Neutrophil (primary cell): ENCODE results near the gene PALM3.

Experiments
- H3K27ac ChIP-seq: fragments of 200-600 bp; sonication (generic); 2 replicates; pipeline ENCODE4 v1.5.1; 2016; ENCODE audit warnings: mild to moderate bottlenecking, moderate library complexity
- H3K27me3 ChIP-seq: fragments of 200-600 bp; sonication (generic); 2 replicates; pipeline ENCODE4 v1.6.0; 2016; ENCODE audit warnings: mild to moderate bottlenecking
- H3K36me3 ChIP-seq: fragments of 200-600 bp; sonication (generic); 2 replicates; pipeline ENCODE4 v1.5.1; 2017
- H3K4me1 ChIP-seq, 2 experiments: fragments of 200-600 bp in 1 of 2; sonication (generic) in 1 of 2; 1 replicate in 1 of 2; 2 replicates in 1 of 2; pipeline versions ENCODE4 v1.5.1 to v1.6.1; 2013 to 2016; ENCODE audit warnings: low read depth in 1 of 2, low read length in 1 of 2, mild to moderate bottlenecking in 1 of 2, moderate library complexity in 1 of 2; ENCODE audit not compliant: control insufficient read depth in 1 of 2, insufficient read depth in 1 of 2
- H3K4me3 ChIP-seq, 2 experiments: fragments of 200-600 bp in 1 of 2; sonication (generic) in 1 of 2; 1 replicate in 1 of 2; 2 replicates in 1 of 2; pipeline ENCODE4 v1.5.1; 2013 to 2016; ENCODE audit warnings: low read depth in 1 of 2, low read length in 1 of 2, mild to moderate bottlenecking in 1 of 2, moderate library complexity in 1 of 2
- H3K9me3 ChIP-seq: fragments of 200-600 bp; sonication (generic); 2 replicates; pipeline ENCODE4 v1.5.1; 2016
- TF ChIP-seq, protein P1 (sequence below): fragments of 200-600 bp; sonication (generic); IDR thresholded peaks from 2 replicates; pipeline ENCODE4 v1.5.1; 2016; ENCODE audit warnings: antibody characterized with exemption

Gene PALM3

DNA sequence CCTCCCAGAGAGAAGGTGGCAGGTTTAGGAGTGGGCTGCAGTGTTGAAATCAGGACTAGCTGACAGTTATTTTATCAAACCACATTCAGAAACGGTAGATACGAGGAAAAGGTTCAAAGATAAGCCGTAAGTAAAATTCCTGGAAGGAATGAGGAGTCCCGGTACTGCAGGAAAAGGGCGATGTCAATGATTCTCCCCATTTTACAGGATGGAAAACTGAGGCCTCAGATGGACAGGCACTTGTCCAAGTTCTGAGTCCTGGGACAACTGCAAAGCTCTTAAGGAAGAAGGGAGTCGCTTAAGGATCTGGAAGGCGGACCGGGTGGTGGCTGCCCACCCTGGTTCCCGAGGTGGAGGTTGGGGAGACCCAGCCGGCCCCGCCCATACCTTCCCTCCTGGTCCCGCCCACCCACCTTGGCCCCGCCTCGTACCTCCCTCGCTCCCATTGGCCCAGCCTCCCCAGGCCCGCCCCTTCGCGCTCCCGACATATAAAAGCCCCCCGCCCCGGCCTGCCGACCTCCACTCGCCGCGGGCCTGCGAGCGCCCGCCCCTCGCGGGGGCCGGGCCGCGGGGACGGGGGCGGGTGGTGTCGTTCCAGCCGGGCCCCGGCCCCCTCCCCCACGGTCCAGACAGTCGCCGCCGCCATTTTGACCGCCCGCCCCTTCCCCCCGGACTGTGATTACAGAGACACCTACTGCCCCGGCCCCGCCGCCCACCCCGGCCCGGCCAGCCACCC, 56.4 kb downstream of the PALM3 start:
- Histone ChIP-seq H3K4me1 (peaks cover 12 to 18% of the 10 kb centered on the region in 2 experiments), H3K9me3 (no peaks in the 10 kb centered on the region), H3K4me3 (peak overlapping the region; percentile 96 to 97), H3K36me3 (no peaks in the 10 kb centered on the region), H3K27ac (peak overlapping the region; percentile 98), H3K27me3 (no peaks in the 10 kb centered on the region)
- TF ChIP-seq, protein P1, sequence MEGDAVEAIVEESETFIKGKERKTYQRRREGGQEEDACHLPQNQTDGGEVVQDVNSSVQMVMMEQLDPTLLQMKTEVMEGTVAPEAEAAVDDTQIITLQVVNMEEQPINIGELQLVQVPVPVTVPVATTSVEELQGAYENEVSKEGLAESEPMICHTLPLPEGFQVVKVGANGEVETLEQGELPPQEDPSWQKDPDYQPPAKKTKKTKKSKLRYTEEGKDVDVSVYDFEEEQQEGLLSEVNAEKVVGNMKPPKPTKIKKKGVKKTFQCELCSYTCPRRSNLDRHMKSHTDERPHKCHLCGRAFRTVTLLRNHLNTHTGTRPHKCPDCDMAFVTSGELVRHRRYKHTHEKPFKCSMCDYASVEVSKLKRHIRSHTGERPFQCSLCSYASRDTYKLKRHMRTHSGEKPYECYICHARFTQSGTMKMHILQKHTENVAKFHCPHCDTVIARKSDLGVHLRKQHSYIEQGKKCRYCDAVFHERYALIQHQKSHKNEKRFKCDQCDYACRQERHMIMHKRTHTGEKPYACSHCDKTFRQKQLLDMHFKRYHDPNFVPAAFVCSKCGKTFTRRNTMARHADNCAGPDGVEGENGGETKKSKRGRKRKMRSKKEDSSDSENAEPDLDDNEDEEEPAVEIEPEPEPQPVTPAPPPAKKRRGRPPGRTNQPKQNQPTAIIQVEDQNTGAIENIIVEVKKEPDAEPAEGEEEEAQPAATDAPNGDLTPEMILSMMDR: no peak

DNA sequence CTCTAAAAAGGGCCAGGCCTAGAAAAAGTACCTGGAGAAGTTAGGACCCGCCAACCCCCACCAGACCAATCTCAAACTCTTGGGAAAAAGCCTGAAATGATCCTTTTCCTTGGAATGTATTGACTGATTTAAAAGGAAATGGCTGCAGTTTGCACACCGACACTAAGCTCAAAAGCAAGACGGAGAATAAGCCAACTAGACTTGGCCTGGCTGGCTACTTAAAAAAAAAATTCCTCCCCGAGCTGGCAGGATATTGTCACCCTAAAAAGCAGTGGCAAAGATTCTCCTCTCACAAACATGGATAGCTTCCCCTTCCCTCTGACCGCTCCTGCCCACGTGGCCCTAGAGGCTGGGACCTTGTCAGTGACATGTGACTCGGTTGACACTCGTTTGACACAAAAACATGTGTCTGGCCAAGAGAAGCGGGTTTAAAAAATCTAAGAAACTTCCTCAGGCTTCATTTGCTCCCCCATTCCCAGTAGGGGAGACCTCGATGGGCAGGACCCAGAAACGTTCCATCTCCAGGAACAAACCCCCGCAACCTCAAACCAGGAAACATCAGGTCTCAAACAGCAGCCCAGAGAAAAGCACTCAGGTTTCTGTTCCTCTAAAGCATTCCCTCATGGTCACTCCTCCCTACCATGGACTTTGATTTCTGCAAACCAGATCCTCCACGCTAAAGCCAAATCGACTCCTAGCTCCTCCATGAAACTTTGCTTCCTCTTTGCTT, 57.1 kb downstream of the PALM3 start:
- peak overlapping the region; percentile 98 for H3K27ac ChIP-seq
- H3K9me3 ChIP-seq: no peaks in the 10 kb centered on the region
- H3K4me3 ChIP-seq: peak overlapping the region in 1 of 2 experiments; percentile 96
- peaks cover 12 to 18% of the 10 kb centered on the region in 2 experiments for H3K4me1 ChIP-seq
- TF ChIP-seq, protein P1: no peak
- no peaks in the 10 kb centered on the region for H3K27me3 ChIP-seq
- no peaks in the 10 kb centered on the region for H3K36me3 ChIP-seq
